Panc1 (cell line): ENCODE measurements around the gene GPBAR1.

Experiments used
- CTCF ChIP-seq: fragments of 450-650 bp; IDR thresholded peaks from 2 replicates; pipeline ENCODE4 v1.5.1; 2017; ENCODE audit warnings: mild to moderate bottlenecking
- POLR2AphosphoS5 ChIP-seq: IDR thresholded peaks from 2 replicates; pipeline ENCODE4 v1.6.1; 2012; ENCODE audit warnings: mild to moderate bottlenecking, low read depth, low read length, moderate library complexity

- no peak for TF ChIP-seq POLR2AphosphoS5
- no peak for TF ChIP-seq CTCF
Measured at GRCh38 chr2:218306184-218306920, 45.5 kb downstream of the GPBAR1 start.
